Eye (tissue), 1 donor: ENCODE data around the gene ASPRV1.

Experiments used
- DNase-seq: peaks from one replicate; pipeline ENCODE4 v3.0.0-alpha.2; 2015

The ASPRV1 gene

DNA sequence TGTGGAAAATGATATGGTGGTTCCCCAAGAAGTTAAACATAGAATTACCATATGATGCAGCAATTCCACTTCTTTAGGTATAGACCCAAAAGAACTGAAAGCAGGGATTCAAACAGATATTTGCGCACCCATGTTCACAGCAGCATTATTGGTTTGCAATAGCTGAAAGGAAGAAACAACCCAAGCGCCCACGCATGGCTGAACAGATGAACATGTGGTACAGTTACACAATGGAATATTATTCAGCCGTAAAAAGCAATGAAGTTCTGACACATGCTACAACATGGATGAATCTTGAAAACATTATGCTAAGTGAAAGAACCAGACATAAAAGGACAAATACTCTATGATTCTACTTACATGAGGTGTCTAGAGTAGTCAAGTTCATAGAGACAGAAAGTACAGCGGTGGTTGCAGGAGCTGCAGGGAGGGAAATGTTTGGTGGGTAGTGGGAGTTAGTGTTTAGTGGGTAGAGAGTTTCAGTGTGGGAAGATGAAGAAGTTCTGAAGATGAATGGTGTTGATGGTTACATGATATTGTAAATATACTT, 26.7 kb upstream of the ASPRV1 start:
- DNase-seq, result no peak

DNA sequence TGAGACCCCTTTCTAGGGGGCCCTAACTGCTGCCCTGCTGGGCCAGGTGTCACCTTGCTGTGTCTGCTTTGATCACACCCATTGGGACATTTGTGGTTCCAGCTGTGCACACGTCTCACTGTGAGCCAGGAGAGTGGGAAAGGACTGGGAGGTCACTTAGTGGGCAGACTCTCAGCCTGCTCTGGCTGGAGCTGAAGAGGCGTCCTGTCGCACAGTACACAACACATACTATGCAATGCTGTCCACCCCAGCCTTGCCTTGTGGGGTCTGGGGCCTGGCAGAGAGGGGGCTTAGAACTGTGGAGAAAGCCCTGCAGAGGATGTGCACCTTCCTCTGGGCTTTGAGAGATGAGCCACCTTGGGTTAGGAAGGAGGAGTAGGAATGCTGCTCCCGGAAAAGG, 25.3 kb upstream of the ASPRV1 start:
- DNase-seq, result no peak

DNA sequence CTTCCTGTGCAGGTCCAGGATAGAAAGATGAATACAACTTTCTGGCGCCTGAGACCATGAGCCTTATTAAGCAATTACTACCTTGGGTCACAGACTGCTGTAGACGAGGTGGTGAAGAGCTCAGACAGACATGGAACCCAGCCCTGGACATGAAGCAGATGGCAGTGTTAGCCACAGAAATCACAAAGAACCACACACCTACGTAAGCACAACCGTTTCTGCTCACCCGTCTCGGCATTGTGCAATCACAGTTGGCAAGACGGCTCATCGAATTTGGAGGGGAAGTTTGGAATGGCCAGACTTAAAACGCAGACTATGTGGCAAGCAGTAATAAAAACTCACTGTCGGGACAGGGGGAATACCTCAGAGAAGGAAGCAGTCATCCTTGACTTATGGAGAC, 24.3 kb upstream of the ASPRV1 start:
- no peak for DNase-seq

DNA sequence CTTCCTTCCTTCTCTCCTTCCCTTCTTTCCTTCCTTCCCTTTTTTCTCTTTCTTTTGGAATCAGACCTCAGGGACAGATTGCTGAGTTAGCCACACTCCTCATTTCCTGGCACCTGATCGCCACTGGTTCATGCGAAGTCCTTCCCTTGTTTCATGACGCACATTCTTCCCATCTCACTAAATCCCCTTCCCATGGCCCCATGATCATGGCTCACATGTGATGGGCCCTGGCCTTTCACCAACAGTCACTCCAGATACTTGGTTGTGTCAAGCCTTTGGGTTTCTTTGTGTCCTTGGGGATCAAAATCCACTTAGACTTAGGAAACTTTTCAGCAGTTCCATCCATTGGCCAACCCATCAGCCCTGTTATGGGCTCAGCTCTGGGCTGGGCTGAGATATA, 23.8 kb upstream of the ASPRV1 start:
- DNase-seq, result no peak

DNA sequence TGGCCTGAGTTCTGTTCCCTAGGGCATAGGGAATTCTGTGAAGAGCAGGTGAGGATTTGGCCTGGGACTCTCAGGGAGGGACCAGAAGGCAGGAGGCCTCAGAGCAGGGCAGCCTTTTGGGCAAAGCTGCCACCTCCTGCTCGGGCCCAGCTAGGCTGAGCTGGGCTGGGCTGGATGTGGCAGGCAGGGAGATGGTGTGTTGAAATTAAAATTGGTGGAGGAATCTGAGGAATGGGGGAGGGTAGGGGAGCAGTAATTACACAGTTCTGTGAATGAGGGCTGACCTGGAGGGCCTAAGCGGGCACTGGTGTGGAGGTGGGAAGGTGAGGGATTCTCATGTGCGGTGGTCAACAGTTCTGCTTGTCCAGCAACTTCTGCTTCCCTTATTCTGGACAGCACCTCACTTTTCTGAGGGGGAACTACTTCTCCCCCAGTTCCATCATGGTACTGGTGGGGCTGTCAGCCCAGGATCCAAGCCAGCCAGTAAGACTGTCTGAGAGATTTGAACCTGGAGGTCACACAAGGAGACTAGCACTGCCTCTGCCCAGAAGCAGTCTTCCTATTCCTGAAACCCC, 22.0 kb upstream of the ASPRV1 start:
- DNase-seq, result no peak

DNA sequence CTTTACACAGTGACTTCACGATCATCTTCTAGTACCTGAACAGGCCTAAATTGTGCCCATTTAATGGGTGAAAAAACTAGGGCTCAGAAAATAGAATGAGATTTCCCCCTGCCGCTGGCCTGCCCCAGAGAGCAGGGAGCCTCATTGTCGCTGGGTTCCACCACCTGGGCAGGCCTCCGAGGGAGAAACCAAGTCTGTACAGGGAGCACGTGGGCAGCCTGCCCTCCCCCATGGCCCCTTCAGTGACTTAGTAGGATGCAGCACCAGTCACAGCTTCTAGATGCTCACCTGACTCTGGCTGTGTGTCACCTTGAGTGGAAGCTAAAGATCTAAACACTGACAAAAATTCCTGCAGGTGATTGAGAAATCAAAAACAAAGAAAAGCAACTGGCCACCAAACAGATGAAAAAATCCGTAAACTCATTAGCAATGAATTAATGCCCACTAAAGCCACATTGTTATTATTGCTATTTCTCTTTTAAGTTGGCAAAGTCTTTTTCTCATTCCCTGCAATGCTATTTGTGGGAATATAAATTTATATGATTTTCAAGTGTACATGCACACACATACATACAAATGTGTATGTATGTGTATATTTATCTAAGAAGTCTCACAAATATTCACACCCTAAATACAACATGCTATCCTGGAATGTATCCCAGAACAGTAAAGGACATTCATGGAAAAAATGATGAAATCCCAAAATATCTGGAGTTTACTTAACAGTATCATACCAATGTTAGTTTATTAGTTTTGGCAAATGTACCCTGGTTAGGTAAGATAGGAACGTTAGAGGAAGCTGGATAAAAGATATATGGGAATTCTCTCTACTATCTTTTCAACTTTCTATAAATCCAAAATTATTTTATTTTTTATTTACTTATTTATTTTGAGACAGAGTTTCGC, 18.7 kb upstream of the ASPRV1 start:
- DNase-seq, result no peak

DNA sequence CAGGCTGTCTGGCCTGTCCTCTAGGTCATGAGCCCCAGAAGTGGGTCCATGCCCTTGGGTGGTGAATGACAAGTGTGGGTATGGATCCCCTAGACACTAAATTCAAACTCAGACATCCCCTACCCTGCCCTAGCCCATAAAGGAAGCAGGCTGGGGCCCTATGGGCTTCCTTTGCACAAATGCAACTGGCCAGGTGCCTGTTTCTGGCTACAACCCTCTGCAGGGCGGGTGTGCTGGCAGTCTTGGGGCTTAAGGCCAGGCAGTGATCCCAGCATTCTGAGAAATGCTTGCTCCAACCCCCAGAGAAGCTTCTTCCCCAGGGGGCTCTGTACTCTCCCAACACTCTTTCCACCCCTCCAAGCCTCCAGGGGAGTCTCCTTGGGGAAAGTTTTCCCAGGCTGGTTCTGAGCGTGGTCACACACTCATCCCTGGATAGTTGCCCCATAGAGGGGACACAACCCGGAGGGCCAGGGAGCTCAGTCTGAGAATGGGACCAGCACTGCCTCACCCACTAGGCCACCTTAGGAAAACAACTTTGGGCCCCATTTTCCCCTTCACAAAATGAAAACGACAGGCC, 16.6 kb upstream of the ASPRV1 start:
- DNase-seq, result no peak

DNA sequence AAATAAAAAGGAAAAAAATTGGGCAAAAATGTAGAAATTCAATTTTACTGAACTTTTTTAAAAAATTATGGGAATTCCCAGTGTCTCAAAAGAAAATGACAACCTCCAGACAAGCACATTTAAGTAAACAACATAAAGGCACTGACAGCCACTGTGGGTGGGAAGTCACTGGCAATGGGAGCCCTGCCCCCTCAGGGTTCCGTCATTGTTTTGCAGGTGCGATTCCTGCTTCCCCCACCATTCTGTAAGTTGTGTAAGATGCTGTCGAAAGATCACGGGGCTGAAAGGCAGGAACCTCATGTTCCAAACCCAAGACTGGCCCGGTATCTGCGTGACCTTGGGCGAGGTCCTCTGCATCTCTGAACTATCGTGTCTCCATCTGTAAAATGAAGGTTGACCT, 15.8 kb upstream of the ASPRV1 start:
- DNase-seq, result no peak

DNA sequence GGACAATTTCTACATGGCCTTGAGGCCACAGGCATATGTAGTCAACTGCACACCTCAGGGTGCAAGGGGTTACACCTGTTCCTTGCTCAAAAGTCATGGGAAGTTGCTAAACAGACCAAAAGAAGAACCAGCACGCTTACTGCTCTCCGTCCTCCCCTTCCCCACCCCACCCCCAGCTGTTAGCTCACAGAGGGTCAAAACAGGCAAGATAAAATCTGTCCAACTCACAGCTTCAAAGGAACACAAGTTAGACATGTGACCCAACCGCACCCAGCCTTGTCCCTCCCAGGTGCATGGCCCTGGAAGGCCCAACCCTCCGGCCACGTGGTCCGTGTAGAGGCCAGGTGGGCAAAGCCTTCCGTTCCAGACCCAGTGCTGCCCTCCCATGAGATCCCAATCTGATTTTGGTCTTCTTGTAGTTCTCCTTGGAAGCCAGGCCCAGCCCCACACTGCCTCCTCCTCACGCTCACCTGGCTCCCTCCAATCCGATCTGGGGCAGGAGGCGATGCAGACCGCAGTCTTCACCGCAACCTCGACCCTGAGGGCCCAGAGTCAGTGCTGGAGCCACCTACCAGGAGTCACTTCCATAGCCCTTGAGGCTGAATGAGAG, 14.5 kb upstream of the ASPRV1 start:
- no peak for DNase-seq

DNA sequence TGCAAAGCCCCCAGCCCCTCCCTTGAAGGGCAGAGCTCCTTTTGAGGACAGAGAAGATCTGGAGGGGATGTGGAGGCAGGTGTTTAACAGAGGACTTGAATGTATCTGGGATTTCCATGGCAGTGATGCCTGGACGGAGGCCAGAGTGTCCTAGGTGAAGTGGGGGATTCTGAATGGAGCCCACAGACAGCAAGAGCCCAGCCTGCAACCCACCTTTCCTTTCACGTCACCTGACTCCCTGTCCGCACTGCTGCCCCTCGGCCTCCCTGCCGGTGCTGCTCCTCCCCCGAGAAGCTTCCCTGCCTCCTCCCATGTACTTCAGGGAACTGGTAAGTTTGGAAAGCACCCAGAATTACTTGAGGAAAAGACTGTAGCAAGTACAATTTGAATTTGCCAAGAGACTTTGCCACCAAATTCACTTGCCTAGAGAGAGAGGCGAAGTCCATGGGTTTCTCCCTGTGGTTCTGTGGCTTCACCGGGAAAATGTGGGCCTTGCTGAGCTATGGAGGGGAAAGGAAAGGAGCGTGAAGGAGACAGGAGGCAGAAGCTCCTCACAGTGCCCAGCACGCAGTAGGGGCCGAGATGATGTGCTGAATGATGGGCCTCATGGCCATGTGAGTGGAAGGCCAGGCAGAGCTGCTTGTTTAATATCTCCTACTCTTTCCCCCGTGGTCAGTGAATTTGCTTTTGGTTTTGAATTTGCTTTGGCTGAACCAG, 13.9 kb upstream of the ASPRV1 start:
- DNase-seq, result no peak

DNA sequence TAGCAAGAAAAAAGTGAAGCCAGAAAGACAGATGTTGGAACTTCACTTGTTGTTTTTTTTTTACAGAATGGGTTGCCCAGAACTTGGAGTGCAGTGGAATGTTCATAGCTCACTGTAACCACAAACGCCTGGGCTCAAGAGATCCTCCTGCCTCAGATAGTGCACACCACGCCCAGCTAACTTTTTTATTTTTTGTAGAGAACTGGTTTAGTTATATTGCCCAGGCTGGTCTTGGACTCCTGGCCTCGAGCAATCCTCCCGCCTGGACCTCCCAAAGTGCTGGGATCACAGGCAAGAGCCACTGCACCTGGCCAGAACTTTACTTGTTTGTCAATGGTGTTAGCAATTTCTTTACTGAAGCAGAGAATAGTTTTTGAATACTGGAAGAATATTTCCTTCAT, 11.9 kb upstream of the ASPRV1 start:
- no peak for DNase-seq

DNA sequence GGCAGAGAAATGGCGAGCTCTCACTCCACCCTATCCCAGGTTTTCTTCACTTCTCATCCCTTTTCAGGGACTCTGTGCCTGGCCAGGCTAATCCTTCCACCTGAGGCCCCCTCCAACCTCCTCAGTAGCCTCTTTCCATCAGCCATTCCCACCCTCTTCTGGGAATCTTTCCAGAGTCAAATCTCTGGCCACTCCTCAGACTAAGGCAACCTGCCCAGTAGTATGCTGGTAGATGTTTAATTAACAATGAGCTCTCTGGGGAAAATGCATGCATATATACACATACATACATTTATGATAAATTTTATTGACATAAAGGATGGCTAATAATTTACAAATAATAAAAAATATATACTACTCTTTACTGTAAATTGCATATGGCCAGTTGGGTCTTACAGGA, 11.4 kb upstream of the ASPRV1 start:
- no peak for DNase-seq

DNA sequence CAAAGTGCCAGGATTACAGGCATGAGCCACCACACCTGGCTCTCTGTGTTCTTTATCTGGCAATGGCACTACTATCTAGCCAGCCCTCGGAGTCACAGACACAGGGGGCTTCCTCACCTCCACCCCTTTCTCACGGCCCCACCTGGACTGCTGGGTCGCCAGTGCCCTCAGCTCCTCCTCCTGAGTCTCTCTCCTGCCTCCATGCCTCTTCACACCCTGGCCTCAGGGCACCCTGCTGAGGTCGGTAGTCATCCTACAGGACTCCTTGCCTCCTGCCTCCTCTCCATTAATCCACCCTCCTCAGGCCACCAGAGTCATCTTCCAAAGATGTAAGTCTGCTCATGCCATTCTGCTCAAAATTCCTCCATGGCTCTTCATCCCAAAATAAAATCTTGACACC, 8.6 kb upstream of the ASPRV1 start:
- DNase-seq, result no peak

DNA sequence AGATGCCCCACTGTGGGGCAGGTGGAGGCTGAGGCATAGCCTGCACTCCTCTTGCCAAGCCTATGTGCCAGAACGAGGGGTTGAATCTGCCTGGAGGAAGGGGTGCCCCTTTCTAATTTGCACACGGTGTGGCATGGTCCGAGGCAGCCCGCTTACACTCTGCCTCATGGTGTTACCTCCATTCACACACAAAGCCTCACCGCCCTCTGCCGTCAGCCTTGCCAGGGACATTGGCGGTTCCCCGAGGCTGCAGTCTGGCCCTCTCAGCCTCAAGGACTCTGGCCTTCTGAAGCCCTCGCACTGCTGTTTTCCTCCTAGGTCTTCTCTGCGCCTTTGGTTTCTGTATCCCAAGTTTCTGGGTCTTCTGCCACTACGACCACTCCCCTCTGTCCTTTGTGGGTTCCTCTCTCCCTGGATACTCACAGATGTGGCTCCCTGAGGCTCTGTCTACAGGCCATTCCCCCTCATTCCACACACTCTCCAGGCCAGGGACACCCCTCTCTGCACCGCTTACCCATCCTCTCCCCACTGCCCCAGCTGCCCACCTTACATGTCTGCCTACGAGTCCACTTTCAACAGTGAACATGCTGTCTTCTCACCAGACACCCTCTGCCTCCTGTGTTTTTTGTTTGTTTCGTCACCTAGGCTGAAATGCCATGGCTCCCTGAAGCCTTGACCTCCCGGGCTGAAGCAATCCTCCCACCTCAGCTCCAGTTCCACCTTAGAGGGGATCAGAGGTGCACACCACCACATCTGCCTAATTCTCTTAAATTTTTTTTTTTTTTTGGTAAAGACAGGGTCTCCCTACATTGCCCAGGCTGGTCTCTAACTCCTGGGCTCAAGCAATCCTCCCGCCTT, 7.9 kb upstream of the ASPRV1 start:
- no peak for DNase-seq

DNA sequence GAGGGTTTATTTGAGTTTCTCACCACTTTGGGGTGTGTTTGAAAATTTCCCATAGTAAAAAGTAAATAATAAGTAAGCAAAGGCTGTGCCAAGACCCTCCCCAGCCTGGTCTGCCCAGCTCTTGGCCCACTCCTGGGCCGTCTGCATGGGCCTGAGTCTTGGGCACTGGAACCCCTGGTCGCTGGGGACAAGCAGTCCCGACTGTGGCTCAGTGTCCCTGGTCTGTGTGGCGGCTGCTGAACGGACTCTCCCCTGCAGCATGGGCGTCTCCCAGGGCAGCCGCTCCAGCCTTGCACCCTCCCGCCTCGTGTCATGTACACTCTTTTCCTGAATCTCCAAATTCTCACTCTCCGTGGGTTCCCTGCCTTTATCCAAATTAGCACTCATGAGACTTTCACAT, 7.2 kb upstream of the ASPRV1 start:
- DNase-seq, result no peak

DNA sequence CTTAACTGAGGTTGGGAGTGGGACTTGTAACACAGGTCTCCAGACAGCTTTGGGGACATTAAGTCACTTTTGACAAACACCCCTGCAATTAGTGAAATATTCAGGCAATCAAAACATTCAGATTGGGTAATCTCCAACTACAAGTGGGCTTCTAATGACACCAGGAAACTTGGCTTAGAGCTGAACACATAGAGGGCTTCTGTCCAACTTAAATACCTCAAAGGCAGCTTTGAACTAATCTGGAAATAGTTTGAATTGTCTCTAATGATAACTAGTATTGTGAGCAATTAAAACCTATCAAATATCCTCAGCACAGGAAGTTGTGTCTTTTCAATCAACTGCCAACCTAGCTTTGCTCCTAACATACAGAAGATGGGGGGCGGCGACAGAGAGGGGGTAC, 5.1 kb upstream of the ASPRV1 start:
- DNase-seq, result no peak

DNA sequence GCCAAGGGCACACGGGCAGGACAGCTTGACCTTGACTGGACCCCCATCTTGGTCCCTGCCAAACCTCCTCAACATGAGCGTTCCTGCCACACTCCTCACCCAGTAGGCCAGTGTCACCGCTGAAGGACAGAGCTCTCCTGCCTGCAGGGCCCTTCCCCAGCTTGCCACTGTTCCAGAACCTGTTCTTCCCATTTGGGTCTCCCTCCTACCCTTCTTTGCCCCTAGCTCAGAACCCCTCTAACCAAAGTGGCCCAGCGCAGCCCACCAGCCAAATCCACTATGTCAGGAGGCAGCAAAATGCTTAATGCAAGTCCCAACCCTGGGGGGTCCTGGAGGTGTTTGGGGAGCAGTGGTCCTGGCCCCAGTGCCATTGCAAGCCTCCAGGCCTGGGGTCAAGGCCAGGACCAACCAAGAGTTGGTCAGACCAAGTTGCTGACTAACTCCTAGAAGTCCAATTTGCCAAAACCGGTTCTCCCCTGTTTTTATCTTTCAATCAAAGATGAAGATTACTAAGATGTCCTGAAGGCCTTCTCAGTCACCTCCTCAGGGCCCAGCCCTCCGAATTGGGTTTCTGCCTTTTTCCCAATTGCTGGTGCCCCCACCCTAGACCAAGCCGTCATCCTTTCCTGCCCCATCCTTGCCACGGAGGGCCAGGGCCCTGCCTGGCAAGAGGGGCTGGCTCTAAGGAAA, 4.5 kb upstream of the ASPRV1 start:
- DNase-seq, result no peak

DNA sequence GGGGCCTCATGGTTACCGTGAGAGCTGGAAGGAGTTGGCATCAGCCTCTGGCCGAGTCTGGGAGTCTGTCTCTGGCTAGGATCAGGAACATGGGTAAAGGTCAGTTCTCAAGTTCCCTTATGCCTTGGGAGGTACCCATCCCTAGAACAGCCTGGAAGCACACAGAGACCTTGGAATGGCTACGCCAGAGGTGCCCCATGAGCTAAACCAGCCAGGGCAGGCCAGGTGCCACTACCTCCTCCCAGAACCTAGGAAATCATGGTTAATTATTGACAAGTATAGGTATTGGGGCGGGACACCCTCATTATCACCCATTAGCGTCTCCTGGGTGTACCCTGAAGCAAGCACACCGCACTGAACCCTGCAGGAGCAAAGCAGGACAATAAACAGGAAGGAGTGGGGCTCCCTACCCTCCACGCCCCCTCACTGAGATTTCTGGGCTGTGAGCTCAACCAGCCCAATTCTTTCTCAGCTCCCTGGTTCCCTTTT, 3.0 kb upstream of the ASPRV1 start:
- DNase-seq, result no peak

DNA sequence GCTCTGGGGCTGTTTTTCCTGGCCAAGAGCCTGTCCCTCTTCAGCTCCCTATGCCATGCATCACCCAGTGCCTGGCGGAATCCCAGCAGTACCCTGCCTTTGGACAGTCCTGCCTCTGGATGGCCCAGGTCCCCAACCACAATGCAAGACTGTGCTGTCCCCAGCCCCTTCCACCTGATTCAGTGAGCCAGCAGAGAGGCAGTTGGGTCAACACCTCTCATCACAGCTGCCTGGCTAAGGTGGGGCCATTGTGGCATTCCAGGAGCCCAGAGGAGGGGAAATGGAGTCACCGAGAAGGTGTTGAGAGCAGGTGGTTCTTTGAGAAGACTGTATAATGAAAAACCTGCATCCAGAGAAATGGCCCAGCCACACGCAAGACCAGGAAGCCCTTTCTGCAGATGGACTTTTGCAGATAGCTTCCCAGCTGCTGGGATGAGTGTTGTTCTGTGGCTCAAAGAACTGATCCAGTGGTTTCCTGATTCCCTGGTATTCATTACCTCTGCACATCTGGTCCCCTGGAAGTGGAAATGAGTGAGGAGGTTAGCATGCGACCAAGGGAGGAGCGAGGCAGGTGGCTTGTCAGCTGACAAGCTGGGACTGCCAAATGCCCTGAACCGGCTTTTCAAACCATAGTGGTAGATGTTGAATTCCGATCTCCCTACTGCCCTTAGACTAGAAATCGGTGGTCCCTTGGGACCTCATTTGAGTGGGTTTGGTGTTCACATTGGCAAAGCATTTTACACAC, 1.7 kb upstream of the ASPRV1 start:
- DNase-seq, result no peak

DNA sequence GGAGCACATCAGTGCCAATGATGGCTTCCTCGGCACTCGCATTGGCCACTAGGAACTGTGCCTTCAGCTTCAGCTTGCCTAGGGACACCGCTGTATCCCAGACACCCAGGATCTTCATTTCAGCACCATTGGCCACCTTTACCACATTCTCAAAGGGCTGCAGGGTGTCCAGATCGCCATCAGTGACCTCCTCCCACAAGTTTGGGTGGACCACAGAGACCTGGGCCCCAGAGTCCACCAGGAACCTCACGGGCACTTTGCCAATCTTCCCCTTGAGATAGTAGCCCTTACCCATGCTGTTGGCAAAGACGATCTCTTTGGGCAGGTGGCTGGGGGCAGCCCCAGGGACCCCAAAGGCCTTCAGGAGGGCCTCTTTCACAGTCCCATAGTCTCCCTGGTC, 610 bp downstream of the ASPRV1 start:
- DNase-seq, result no peak
